WERI-Rb-1 (cell line): Measurements from ENCODE around the gene ITPRIP.

ENCODE experiments used
- DNase-seq: peaks from one replicate; pipeline ENCODE4 v3.0.0-alpha.2; 2020
- H3K27ac ChIP-seq: fragments of 250-450 bp; sonication (Bioruptor Pico); 2 replicates; pipeline ENCODE4 v1.5.1; 2020; ENCODE audit warnings: mild to moderate bottlenecking, moderate library complexity
- H3K27me3 ChIP-seq: fragments of 250-450 bp; sonication (Bioruptor Pico); 2 replicates; pipeline ENCODE4 v1.5.1; 2021; ENCODE audit warnings: mild to moderate bottlenecking, low read depth, moderate library complexity; ENCODE audit not compliant: insufficient read depth, severe bottlenecking
- H3K36me3 ChIP-seq: fragments of 250-450 bp; sonication (Bioruptor Pico); 2 replicates; pipeline ENCODE4 v1.5.1; 2020; ENCODE audit warnings: mild to moderate bottlenecking, moderate library complexity
- H3K4me3 ChIP-seq: 2 replicates; pipeline ENCODE4 v1.5.1; 2011; ENCODE audit warnings: low read depth, mild to moderate bottlenecking, control low read depth, low read length
- H3K9me3 ChIP-seq: fragments of 250-450 bp; sonication (Bioruptor Pico); 2 replicates; pipeline ENCODE4 v1.5.1; 2021; ENCODE audit warnings: mild to moderate bottlenecking, moderate library complexity; ENCODE audit not compliant: severe bottlenecking
- CTCF ChIP-seq: IDR thresholded peaks from 2 replicates; pipeline ENCODE4 v1.5.1; 2011; ENCODE audit warnings: low read depth, mild to moderate bottlenecking, control low read depth, inconsistent platforms, low read length

ITPRIP gene

GRCh38 chr10:104304927-104305326 is 33.3 kb downstream of the ITPRIP start:
- Histone ChIP-seq H3K27ac (peak overlapping the region; percentile 33), H3K9me3 (no peaks in the 10 kb centered on the region), H3K36me3 (no peaks in the 10 kb centered on the region), H3K27me3 (no peaks in the 10 kb centered on the region), H3K4me3 (no peak overlapping the region)
- TF ChIP-seq CTCF = no peak
- DNase-seq = no peak

GRCh38 chr10:104304356-104304745 is 33.9 kb downstream of the ITPRIP start:
- no peak overlapping the region for H3K27ac ChIP-seq
- H3K4me3 ChIP-seq = no peak overlapping the region
- DNase-seq = no peak
- no peaks in the 10 kb centered on the region for H3K36me3 ChIP-seq
- TF ChIP-seq CTCF = no peak
- no peaks in the 10 kb centered on the region for H3K27me3 ChIP-seq
- no peaks in the 10 kb centered on the region for H3K9me3 ChIP-seq

- H3K9me3 ChIP-seq = no peaks in the 10 kb centered on the region
- H3K4me3 ChIP-seq = no peak overlapping the region
- no peak overlapping the region for H3K27ac ChIP-seq
- DNase-seq = no peak
- TF ChIP-seq CTCF = no peak
- no peaks in the 10 kb centered on the region for H3K36me3 ChIP-seq
- no peaks in the 10 kb centered on the region for H3K27me3 ChIP-seq
Measured at GRCh38 chr10:104303594-104304355, 34.5 kb downstream of the ITPRIP start.

GRCh38 chr10:104301907-104302690 is 36.2 kb downstream of the ITPRIP start:
- no peak overlapping the region for H3K4me3 ChIP-seq
- H3K27me3 ChIP-seq = no peaks in the 10 kb centered on the region
- no peaks in the 10 kb centered on the region for H3K36me3 ChIP-seq
- peak overlapping the region; percentile 86 for H3K27ac ChIP-seq
- DNase-seq = no peak
- no peak for TF ChIP-seq CTCF
- H3K9me3 ChIP-seq = no peaks in the 10 kb centered on the region

GRCh38 chr10:104300736-104301292 is 37.5 kb downstream of the ITPRIP start:
- DNase-seq = peak; percentile 96
- H3K9me3 ChIP-seq = no peaks in the 10 kb centered on the region
- no peaks in the 10 kb centered on the region for H3K36me3 ChIP-seq
- H3K27ac ChIP-seq = peak overlapping the region; percentile 86
- peak overlapping the region; percentile 21 for H3K4me3 ChIP-seq
- peak; percentile 13; the same call in 1 of the 2 replicates for TF ChIP-seq CTCF
- H3K27me3 ChIP-seq = no peaks in the 10 kb centered on the region
